ENCODE results near the gene HCN1. TPM values are rescaled to one million over a fixed set of nuclear protein-coding genes. Genes with fewer than 3 reads are reported as not detected.

HCN1 gene
- polyA plus RNA-seq, 3 donors: not detected

- no peaks in the 10 kb centered on the region for H4K20me1 ChIP-seq (ENCODE audit: insufficient read depth, low read length)
- intact Hi-C loops (cut with micrococcal nuclease): no loop called here
- Mint-ChIP-seq H3K27me3 (ENCODE audit: low read depth in 3 of 3) (no peaks in the 10 kb centered on the region), H3K27ac (no peak overlapping the region), H3K36me3 (no peaks in the 10 kb centered on the region), H3K4me1 (no peaks in the 10 kb centered on the region), H3K9me3 (peaks cover 0 to 5% (median 0%) of the 10 kb centered on the region in 7 donors), H3K4me3 (no peak overlapping the region)
- no peaks in the 10 kb centered on the region for H3K36me3 ChIP-seq (replicated peaks in 1 of 2; ENCODE audit: control insufficient read depth in 1 of 2, insufficient read depth in 2 of 2, low read length in 2 of 2)
- no peak for TF ChIP-seq CTCF (IDR thresholded peaks at IDR 0.05)
- H3K27ac ChIP-seq (ENCODE audit: low read depth in 1 of 2, low read length in 2 of 2): no peak overlapping the region
- no peak for DNase-seq
- WGBS (ENCODE audit: insufficient coverage): 93% methylated on average over 1 of the region's 2 CpGs
- no peaks in the 10 kb centered on the region for H3K9me3 ChIP-seq (replicated peaks in 1 of 2; ENCODE audit: control insufficient read depth in 1 of 2, insufficient read depth in 1 of 2, low read length in 2 of 2)
- H3K9ac ChIP-seq (ENCODE audit: insufficient read depth, low read length, poor library complexity, severe bottlenecking): no peak overlapping the region
- H3K79me2 ChIP-seq (ENCODE audit: insufficient read depth, low read length): no peaks in the 10 kb centered on the region
- no peaks in the 10 kb centered on the region for H3K27me3 ChIP-seq (ENCODE audit: control insufficient read depth in 2 of 2, insufficient read depth in 2 of 2, low read length in 2 of 2)
- no peaks in the 10 kb centered on the region for H3K4me1 ChIP-seq (ENCODE audit: control insufficient read depth in 1 of 2, insufficient read depth in 2 of 2, low read length in 2 of 2)
- no peak overlapping the region for H3K4me2 ChIP-seq (replicated peaks; ENCODE audit: extremely low read depth, low read length, poor library complexity, severe bottlenecking)
- no peak overlapping the region for H2AFZ ChIP-seq (ENCODE audit: insufficient read depth, low read depth, low read length, poor library complexity, severe bottlenecking)
- H3K4me3 ChIP-seq (replicated peaks in 1 of 3; ENCODE audit: low read depth in 2 of 3, low read length in 3 of 3): no peak overlapping the region
These were observed 281.3 kb downstream of the HCN1 start for GRCh38 chr5:45414620-45415573.

DNA sequence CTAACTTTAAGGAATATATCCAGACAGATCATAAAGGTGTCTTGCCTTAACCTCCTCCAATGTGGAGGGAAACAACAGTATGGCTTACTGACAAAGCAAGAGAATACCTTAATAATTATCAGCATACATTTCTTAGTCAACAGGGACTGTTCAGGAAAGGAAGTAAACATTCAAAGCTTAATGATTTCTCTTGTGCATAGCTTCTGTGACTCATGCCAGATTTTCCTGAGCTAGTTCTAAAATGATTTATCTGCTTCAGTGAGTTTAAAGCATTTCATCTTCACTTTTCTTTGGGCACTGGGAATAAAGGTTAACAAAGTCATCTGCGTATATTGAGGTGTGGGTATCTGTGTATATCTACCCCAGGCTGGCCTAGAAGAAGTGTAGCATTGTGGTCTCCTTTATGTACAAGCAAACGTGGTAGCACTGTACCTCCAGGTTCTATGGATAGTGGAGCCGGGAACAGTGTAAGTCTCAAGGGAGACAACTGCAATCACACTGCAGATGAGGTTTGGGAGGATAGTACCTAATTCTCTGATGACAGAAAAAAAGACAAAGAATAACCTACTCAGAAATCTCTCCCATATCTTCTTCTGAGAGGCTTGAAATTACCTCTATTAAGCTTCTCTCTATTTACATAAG lies 284.1 kb downstream of the HCN1 start:
- Mint-ChIP-seq H3K4me3 (no peak overlapping the region), H3K27ac (no peak overlapping the region), H3K36me3 (no peaks in the 10 kb centered on the region), H3K27me3 (ENCODE audit: low read depth in 3 of 3) (no peaks in the 10 kb centered on the region), H3K9me3 (peaks cover 0 to 5% (median 0%) of the 10 kb centered on the region in 7 donors), H3K4me1 (no peaks in the 10 kb centered on the region)
- Histone ChIP-seq H3K36me3 (replicated peaks in 1 of 2; ENCODE audit: control insufficient read depth in 1 of 2, insufficient read depth in 2 of 2, low read length in 2 of 2) (no peaks in the 10 kb centered on the region), H3K9me3 (replicated peaks in 1 of 2; ENCODE audit: control insufficient read depth in 1 of 2, insufficient read depth in 1 of 2, low read length in 2 of 2) (peaks cover 0 to 4% of the 10 kb centered on the region in 2 donors), H3K4me3 (replicated peaks in 1 of 3; ENCODE audit: low read depth in 2 of 3, low read length in 3 of 3) (no peak overlapping the region), H4K20me1 (ENCODE audit: insufficient read depth, low read length) (no peaks in the 10 kb centered on the region), H3K79me2 (ENCODE audit: insufficient read depth, low read length) (no peaks in the 10 kb centered on the region), H3K27me3 (ENCODE audit: control insufficient read depth in 2 of 2, insufficient read depth in 2 of 2, low read length in 2 of 2) (no peaks in the 10 kb centered on the region), H2AFZ (ENCODE audit: insufficient read depth, low read depth, low read length, poor library complexity, severe bottlenecking) (no peak overlapping the region), H3K9ac (ENCODE audit: insufficient read depth, low read length, poor library complexity, severe bottlenecking) (no peak overlapping the region), H3K4me2 (replicated peaks; ENCODE audit: extremely low read depth, low read length, poor library complexity, severe bottlenecking) (no peak overlapping the region), H3K4me1 (ENCODE audit: control insufficient read depth in 1 of 2, insufficient read depth in 2 of 2, low read length in 2 of 2) (no peaks in the 10 kb centered on the region), H3K27ac (ENCODE audit: low read depth in 1 of 2, low read length in 2 of 2) (no peak overlapping the region)
- no peak for DNase-seq
- intact Hi-C loops (cut with micrococcal nuclease): no loop called here
- TF ChIP-seq CTCF (IDR thresholded peaks at IDR 0.05): no peak
- WGBS (ENCODE audit: insufficient coverage): 100% methylated on average over 1 of the region's 3 CpGs
